Adrenal gland (tissue), 5 donors: ENCODE measurements around the gene ATXN7.

Experiments used
- POLR2A ChIP-seq, 2 donors: fragments of 450-650 bp; IDR thresholded peaks; one replicate each; pipeline ENCODE4 v1.6.1; 2017; ENCODE audit warnings: antibody characterized with exemption in 2 of 2, mild to moderate bottlenecking in 2 of 2, moderate library complexity in 1 of 2
- TF ChIP-seq, protein P1 (sequence below), 6 experiments: fragments of 450-650 bp in 4 of 6; fragments of 200-600 bp in 2 of 6; sonication (generic) in 1 of 6; IDR thresholded peaks; 1 replicate in 5 of 6; 2 replicates in 1 of 6; pipeline versions ENCODE4 v1.5.1 to v1.8.0; 2016 to 2021; ENCODE audit warnings: antibody characterized with exemption in 6 of 6, mild to moderate bottlenecking in 2 of 6, moderate library complexity in 1 of 6
- donor health status: DM: no; HTN: no; CAD: no.

DNA sequence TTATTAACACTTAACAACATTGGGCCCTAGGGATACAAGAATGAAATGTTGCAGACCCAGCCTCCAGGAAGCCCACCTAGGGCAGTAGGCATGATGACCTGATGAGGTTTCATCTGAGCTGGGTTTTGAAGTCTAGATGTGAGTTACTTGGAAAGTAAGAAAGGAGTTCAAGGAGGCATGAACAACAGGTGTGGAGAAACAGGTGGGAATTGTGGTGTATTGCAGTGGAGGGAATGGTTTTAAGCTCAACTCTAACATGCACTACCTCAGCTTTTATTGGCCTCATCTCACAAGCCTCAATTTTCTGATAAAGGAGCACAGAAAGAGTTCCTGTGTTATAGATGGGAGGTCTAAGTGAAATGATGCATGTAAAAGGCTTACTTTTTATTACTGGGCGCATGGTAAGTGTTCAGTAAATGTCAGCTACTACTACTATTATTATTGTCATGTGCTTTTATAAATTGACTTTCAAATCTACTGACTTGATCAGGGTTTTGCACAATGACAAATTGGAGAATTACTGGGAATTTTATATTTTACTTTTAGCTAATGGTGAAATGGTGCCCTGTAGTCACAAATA lies 29.2 kb downstream of the ATXN7 start:
- TF ChIP-seq, protein P1, sequence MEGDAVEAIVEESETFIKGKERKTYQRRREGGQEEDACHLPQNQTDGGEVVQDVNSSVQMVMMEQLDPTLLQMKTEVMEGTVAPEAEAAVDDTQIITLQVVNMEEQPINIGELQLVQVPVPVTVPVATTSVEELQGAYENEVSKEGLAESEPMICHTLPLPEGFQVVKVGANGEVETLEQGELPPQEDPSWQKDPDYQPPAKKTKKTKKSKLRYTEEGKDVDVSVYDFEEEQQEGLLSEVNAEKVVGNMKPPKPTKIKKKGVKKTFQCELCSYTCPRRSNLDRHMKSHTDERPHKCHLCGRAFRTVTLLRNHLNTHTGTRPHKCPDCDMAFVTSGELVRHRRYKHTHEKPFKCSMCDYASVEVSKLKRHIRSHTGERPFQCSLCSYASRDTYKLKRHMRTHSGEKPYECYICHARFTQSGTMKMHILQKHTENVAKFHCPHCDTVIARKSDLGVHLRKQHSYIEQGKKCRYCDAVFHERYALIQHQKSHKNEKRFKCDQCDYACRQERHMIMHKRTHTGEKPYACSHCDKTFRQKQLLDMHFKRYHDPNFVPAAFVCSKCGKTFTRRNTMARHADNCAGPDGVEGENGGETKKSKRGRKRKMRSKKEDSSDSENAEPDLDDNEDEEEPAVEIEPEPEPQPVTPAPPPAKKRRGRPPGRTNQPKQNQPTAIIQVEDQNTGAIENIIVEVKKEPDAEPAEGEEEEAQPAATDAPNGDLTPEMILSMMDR (IDR thresholded peaks at IDR 0.05) = no peak
- TF ChIP-seq POLR2A (IDR thresholded peaks at IDR 0.05) = no peak
